Measurements from ENCODE around the gene RBM44.

Gene RBM44

GRCh38 chr2:237885111-237885930, 86.7 kb downstream of the RBM44 start:
- in situ Hi-C loops (cut with MboI; ENCODE audit: low sequenced_read_pairs, unreplicated experiment) = no loop called here
- no peak for DNase-seq (ENCODE audit: low spot score)
- no peak for TF ChIP-seq CTCF (IDR thresholded peaks at IDR 0.05; ENCODE audit: borderline replicate concordance, control extremely low read depth, extremely low read depth, insufficient read depth, missing control alignments)

- no peak for DNase-seq (ENCODE audit: low spot score)
- no peak for TF ChIP-seq CTCF (IDR thresholded peaks at IDR 0.05; ENCODE audit: borderline replicate concordance, control extremely low read depth, extremely low read depth, insufficient read depth, missing control alignments)
- in situ Hi-C loops (cut with MboI; ENCODE audit: low sequenced_read_pairs, unreplicated experiment) = no loop called here
Observed at GRCh38 chr2:237885931-237886684, 87.5 kb downstream of the RBM44 start.

GRCh38 chr2:237886685-237887481, 88.3 kb downstream of the RBM44 start:
- no peak for DNase-seq (ENCODE audit: low spot score)
- in situ Hi-C loops (cut with MboI; ENCODE audit: low sequenced_read_pairs, unreplicated experiment) = no loop called here
- no peak for TF ChIP-seq CTCF (IDR thresholded peaks at IDR 0.05; ENCODE audit: borderline replicate concordance, control extremely low read depth, extremely low read depth, insufficient read depth, missing control alignments)

- no peak for DNase-seq (ENCODE audit: low spot score)
- no peak for TF ChIP-seq CTCF (IDR thresholded peaks at IDR 0.05; ENCODE audit: borderline replicate concordance, control extremely low read depth, extremely low read depth, insufficient read depth, missing control alignments)
- in situ Hi-C loops (cut with MboI; ENCODE audit: low sequenced_read_pairs, unreplicated experiment) = no loop called here
Observed at GRCh38 chr2:237888389-237888788, 89.8 kb downstream of the RBM44 start.

- in situ Hi-C loops (cut with MboI; ENCODE audit: low sequenced_read_pairs, unreplicated experiment) = no loop called here
- no peak for TF ChIP-seq CTCF (IDR thresholded peaks at IDR 0.05; ENCODE audit: borderline replicate concordance, control extremely low read depth, extremely low read depth, insufficient read depth, missing control alignments)
Observed at GRCh38 chr2:237889016-237889415, 90.4 kb downstream of the RBM44 start.

GRCh38 chr2:237889811-237890210, 91.2 kb downstream of the RBM44 start:
- TF ChIP-seq CTCF (IDR thresholded peaks at IDR 0.05; ENCODE audit: borderline replicate concordance, control extremely low read depth, extremely low read depth, insufficient read depth, missing control alignments) = no peak
- DNase-seq (ENCODE audit: low spot score) = no peak
- in situ Hi-C loops (cut with MboI; ENCODE audit: low sequenced_read_pairs, unreplicated experiment) = no loop called here

More at GRCh38 chr2:237889016-237889415, 90.4 kb downstream of the RBM44 start:
- no peak for DNase-seq (ENCODE audit: low spot score)
